ENCODE data around the gene MPPED1.

MPPED1 gene

DNA sequence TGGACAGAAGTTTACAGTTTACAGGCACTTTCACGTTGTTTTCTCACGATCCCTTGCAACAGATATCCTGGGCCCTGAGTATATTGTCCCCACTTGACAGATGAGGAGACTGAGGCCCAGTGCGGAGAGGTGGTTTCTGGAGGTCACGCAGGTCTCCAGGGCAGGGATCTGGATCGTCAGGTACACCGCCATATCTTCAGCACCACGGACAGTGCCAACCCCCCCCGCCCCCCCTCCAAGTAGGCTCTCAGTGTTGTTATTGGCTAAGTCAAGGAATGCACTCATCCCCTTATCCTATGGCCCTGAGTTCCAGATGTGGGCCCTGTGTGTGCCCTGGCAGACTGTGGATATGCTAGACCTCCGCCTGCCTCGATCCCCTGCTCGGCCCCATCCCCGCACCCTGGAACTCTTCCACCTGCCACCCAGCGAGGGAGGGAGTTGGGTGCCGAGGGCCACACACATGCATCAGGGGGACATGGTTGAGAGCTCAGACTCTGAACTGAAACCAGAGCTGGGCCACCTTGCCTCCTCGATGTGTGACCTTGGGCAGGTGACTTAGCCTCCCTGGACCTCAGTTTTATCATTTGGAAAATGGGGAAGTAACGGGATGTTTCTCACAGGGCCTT lies 37.5 kb downstream of the MPPED1 start:
- no peak for DNase-seq (ENCODE audit: low spot score)

DNA sequence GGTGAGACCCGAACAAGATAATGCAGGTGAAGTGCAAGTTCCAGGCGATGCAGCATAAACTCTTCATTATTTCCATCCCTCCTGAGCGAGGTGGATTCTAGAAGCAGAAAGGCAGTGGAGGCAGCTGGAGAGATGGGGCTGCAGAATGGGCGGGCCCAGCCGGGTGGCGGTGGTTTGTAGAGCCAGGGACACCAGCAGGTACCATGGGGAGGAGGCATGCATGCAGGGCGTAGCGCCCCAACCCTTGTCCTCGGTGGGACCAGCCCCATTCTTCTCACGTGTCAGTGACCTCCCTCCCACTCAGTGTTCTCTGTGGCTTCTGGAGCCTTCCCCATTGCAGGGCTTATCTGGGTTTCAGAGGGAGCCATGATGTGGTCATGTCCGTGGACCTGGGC lies 38.0 kb downstream of the MPPED1 start:
- no peak for DNase-seq (ENCODE audit: low spot score)

DNA sequence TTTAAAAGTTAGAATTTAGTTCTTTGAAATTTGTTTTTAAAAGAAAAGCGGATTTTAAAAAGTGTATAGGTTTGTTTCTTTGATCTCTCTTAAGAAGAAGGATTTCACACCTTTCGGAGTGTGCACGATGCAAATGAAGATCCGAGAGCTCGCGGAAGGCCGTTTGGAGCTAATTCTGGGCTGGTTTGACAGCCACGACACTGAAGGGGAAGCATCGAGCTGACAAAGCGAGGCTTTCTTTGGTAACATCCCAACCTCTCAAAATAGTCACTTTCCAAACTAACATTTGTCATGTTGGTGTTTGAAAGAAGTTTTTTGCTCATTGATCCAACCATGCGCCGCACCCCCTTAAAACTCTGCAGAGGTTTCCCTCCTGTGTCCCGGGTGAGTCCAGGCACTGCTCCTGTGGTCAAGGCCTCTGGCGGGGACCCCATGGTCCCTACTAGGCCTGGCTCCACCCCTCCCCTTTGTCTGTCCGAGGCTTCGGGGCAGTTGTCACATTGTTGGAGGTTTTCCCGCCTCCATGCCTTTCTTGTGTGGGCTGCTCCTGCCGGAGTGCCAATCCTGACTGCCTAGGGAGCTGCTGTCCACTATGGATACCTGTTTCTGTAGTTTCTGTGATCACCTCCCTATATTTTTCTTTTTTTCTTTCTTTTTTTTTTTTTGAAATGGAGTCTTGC lies 39.7 kb downstream of the MPPED1 start:
- DNase-seq (ENCODE audit: low spot score) = no peak

DNA sequence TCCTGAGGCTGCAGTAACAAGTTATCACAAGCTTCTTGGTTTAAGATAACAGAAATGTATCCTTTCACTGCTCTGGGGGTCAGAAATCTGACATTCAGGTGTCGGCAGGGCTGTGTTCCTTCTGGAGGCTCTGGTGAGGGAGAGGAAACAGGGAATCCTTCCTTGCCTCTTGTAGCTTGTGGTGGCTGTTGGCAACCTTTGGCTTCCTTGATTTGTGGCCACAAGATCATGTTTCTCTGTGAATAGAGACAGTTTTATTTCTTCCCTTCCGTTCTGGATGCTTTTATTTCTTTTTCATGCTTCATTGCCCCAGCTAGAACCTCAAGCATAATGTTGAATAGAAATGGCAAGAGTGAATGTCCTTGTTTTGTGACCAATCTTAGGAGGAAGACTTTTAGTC lies 44.0 kb downstream of the MPPED1 start:
- DNase-seq (ENCODE audit: low spot score) = no peak

DNA sequence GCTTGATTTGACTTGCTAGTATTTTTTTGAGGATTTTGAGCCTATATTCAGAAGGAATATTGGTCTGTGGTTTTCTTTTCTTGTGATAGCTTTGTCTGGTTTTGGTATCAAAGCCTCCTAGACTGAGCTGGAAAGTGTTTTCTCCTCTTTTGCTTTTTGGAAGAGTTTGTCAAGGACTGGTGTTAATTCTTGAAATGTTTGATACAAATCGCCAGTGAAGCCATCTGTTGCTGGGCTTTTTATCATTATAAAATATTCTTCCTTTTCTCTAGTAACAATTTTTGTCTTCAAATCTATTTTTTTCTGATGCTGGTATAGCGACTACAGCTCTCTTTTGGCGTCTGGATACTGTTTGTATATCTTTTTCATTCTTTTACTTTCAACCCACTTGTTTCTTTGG lies 45.2 kb downstream of the MPPED1 start:
- DNase-seq (ENCODE audit: low spot score) = no peak

DNA sequence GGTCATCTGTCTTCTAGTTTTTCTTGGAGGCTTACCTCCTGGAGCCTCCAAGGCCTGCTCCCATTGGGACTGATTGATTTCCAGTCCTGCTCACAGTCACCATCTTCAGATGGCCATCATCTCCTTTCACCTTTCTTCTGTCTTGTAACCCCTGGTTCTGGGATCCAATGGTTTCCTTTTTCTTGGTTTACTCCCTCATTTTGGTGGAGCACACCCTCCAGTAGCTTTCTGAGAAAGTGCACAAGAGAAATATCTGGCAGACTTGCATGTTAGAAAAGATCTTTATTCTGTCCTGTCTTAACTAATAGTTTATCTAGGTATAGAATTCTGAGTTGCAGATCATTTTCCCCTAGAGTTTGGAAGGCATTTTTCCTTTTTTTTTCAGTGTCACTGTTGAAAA lies 50.9 kb downstream of the MPPED1 start:
- DNase-seq (ENCODE audit: low spot score) = no peak

DNA sequence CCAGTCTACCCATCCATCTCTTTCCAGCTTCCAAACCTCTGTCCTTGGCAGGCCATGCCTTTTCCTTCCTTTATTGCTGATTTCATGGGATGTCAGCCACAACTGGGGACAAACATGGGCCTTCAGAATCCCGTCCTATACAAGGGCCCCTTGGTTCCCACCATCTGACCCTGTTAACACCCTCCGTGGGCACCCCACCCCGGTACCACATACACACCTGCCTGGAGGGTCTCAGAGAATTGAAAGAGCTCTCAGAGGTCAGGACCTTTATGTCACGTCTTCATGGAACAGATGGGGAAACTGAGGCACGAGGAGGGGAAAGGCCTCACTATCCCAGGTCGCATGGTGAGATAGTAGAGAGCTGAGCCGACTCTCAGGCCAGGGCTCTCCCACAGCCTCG lies 53.0 kb downstream of the MPPED1 start:
- no peak for DNase-seq (ENCODE audit: low spot score)

DNA sequence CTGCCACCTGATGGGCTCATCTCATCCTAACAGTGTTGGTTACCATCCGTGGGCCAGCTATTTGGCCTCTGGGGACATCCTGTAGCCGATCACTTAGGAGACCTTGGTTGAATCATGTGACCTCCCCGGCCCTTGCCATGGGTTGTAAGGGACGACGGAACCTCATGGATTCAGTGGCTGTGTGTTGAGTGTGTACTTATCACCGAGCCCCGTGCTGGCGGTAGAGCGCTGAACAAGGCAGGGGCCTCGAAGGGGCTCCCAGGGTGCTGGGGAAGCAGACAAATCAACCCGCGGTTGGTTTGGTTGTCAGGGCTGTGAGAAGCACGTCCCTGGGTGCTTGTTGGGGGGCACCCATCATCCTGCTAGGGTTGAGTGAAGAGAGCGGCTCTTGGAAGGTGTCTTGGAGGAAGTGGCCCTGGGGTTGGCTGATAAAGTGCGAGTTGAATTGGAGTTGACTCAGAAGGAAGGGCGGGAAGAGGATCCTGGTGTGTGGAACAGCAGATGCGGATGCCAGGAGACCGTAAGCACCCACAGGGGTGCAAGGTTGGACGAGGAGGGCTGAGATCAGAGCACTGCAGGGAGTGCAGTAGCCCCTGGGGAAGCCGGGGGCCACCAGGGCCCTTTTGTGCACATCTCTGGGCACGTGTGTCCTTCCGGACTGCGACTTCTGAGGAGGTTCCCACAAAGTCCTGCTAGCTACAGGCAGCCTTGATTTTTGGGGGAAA lies 53.6 kb downstream of the MPPED1 start:
- DNase-seq (ENCODE audit: low spot score) = no peak

DNA sequence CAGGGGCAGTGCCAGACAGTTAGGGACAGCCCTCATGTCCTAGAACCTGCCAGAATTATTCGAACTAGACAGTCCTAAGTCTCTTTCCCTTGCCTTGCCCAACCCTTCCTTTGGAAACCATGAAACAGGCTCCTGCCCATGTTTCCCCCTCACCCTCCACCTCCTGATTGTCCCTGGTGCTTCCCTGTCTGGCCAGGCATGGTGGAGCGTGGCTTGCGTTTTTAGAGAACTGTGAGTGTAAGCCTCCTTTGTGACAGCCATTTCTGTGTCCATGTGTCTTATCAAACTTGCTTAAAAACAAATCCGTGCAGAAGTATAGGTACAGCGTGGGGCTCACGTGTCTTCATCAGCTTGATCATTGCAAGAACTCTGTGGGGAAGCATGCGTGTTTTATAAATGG lies 54.9 kb downstream of the MPPED1 start:
- DNase-seq (ENCODE audit: low spot score) = no peak

DNA sequence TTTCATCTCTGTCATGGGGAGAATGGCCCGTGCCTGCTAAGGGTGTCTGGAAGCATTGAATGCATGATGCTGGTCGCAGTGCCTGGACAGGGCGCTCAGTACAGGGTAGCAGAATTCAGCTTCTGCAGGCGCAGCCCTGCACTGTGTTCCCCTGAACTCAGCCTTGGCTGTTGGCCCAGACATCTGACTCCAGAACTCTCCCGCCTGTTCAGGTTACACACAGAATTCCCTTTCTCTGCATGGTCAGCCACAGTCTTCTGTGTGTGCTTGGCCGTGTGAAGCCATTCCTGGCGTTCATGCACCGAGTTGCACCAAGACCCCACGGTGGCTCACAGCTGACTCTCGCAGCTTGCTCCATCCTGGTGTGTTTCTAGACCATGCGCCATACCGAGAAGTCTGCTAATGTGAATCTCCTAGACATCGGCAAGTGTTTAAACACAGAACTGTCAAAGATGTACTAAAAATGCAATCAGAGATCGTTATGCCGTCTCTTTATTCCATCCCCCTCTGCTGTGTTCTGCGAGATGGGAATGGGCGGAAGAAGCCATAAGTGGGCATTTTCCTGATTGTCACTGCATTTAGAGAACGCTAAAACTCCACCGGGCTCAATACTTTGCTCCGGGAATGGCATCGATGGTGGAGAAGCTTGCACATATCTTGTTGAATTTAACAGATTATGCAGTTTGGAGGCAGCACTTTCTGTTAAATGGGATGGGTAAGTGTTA lies 55.6 kb downstream of the MPPED1 start:
- peak; percentile 33 for DNase-seq (ENCODE audit: low spot score)

DNA sequence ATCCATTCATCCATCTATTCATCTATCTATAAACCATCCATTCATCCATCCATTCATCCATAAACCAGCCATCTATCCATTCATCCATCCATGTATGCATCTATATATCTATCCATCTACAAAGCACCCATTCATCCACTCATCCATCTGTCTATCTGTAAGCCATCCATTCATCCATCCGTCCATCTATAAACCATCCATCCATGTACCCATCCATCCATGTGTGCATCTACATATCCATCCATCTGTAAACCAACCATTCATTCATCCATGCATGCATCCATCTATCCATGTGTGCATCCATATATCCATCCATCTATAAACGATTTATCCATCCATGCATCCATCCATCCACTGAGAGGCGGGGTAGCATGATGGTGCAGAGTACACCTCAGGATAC lies 58.4 kb downstream of the MPPED1 start:
- DNase-seq (ENCODE audit: low spot score) = no peak

DNA sequence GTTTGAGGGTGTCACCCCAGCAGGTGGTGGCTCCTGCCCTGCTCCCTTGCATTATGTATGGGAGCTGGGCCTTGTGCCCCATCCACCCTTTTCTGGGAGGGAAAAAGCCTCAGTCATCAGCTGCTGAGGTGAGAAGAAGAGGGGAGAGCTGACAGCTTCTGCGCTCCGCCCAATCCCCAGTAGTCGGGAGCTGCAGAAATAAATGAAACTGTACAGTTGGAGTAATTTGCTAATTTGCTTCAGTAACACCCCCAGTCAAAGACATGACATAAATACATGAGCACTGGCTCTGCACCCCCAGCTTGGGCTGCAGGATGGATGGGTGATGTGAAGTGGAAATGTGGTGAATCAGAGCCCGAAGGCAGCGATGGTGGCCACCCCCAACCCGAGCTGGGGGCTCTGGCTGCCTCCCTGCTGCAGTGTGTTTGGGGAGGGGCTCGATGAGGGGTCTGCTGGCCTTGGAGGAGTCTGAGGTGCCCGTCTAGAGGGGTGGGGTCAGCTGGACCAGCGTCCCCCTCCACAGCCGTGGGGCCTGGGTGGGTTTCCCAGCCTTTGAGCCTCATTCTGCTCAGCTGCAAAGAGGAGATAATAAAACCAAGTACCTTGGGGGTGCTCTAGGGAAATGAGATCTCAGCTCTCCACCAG lies 59.2 kb downstream of the MPPED1 start:
- DNase-seq (ENCODE audit: low spot score) = peak; percentile 41

DNA sequence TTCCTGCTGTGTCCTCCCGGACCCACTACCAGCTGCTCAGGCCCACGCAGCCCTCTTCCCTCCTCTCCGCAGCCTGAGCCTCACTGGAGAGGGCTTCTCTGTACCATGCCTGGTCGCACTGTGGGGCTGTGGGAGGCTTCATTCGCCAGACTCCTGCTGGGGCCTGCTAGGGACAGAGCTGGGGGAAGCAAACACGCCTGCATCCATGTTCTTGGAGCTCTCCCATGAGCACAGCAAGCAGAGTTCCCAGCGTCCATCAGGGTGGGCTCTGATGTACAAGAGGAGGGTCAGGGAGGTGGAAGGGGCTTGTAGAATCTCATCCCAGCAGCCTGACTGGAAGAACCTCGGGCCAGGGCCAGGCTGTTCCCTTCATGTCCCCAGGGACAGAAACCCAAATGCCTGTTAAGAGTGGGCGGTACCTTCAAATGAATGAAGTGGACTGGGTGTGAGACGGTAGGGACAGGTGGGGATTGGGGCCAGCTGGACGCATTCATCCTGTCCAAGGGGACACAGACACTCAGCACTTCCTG lies 59.9 kb downstream of the MPPED1 start:
- DNase-seq (ENCODE audit: low spot score) = no peak

DNA sequence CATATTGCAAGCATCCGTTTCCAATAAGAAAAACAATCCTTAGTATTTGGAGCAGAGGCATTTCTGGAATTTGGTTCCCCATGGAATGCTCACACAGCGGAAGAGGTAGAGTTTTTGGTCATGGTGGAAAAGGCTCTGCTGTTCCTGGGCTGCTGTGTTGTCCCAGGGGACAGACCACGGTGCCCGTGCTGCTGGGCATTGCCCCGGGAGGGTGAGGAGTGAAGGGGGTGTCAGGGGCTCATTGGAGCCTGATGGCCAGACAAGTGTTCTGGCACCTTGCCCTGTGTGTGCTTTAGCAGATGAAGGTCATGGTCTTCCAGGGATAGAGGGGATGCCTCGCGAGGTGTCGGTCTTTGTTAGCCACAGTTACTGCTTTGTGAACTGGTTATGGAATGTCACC lies 61.2 kb downstream of the MPPED1 start:
- no peak for DNase-seq (ENCODE audit: low spot score)

DNA sequence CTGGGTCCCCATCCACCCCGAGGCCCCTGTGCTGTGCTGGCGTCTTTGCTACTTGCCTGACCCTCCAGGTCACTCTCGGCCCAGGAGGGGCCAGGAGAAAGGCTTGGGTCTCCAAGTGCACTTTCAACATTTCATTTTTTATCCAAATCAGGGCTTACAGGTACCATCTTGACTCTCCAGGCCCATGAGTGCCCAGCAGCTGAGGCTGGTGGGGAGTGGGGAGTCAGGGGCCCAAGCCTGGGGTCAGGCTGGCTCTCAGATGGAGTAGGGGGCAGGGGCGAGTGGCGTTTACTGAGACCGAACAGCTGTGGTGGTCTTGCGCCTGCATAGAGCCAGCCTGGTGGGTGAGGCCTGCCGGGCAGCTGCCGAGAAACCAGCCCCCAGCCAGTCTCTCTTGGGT lies 61.6 kb downstream of the MPPED1 start:
- no peak for DNase-seq (ENCODE audit: low spot score)

DNA sequence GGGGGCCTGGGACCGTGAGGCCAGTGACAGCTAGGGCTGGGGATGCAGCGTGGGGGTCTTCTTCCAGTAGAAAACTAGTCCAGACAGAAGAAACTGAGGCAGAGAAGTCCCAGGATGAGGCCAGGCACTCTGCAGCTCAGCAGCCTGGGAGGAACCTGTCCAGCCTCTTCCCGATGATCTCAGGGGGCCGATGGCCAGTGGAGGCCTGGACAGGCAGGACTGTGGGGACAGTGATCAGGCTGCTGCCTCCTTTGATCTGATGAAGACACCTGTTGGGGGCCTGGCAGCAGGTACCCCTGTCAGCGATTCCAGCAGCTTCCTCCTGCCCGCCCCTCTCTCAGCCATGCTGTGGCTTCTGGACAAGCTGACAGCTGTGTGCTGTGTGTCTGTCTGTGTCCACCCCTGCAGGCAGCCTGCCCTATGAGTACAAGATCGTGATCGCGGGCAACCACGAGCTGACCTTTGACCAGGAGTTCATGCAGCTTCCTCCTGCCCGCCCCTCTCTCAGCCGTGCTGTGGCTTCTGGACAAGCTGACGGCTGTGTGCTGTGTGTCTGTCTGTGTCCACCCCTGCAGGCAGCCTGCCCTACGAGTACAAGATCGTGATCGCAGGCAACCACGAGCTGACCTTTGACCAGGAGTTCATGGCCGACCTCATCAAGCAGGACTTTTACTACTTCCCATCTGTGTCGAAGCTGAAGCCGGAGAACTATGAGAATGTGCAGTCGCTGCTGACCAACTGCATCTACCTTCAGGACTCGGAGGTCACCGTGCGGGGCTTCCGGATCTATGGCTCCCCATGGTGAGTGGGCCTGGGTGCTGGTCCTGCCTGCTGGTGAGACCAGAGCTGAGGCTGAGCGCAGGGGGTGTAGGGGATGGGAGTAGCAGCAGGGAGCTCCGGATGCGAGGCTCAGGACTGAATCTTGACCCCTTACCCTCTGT lies 62.6 kb downstream of the MPPED1 start:
- no peak for DNase-seq (ENCODE audit: low spot score)

DNA sequence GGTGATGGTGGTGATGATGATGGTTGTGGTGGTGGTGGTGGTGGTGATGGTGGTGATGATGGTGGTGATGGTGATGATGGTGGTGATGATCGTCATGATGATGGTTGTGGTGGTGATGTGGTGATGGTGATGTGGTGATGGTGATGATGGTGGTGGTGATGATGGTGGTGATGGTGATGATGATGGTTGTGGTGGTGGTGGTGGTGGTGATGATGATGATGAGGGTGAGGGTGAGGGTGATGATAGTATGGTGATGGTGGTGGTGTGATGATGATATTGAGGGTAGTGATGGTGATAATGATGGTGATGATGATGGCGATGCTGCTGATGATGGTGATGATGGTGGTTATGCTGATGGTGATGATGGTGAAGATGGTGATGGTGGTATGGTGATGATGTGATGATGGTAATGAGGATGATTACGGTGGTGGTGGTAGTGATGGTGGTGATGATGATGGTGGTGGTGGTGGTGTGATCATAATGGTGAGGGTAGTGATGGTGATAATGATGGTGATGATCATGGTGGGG lies 63.8 kb downstream of the MPPED1 start:
- no peak for DNase-seq (ENCODE audit: low spot score)

DNA sequence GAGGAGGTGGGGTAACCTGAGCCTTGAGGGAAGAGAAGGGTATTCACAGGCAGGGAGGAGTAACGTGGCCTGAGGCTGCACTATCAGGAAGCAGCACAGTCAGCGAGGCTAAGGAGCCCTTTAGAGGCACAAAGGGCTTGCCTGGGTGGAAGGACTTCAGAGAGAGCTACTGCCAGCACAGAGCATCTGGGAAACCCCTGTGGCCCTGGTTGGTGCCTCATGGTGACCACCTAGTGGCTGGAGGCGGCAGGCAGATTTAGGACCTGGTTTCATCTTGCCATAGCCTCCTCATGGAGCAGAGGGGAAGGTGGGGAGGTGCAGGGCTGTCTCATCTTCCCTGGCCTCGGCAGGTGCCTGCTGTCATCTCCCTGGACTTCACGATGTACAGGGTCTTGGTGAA lies 64.5 kb downstream of the MPPED1 start:
- DNase-seq (ENCODE audit: low spot score) = no peak

DNA sequence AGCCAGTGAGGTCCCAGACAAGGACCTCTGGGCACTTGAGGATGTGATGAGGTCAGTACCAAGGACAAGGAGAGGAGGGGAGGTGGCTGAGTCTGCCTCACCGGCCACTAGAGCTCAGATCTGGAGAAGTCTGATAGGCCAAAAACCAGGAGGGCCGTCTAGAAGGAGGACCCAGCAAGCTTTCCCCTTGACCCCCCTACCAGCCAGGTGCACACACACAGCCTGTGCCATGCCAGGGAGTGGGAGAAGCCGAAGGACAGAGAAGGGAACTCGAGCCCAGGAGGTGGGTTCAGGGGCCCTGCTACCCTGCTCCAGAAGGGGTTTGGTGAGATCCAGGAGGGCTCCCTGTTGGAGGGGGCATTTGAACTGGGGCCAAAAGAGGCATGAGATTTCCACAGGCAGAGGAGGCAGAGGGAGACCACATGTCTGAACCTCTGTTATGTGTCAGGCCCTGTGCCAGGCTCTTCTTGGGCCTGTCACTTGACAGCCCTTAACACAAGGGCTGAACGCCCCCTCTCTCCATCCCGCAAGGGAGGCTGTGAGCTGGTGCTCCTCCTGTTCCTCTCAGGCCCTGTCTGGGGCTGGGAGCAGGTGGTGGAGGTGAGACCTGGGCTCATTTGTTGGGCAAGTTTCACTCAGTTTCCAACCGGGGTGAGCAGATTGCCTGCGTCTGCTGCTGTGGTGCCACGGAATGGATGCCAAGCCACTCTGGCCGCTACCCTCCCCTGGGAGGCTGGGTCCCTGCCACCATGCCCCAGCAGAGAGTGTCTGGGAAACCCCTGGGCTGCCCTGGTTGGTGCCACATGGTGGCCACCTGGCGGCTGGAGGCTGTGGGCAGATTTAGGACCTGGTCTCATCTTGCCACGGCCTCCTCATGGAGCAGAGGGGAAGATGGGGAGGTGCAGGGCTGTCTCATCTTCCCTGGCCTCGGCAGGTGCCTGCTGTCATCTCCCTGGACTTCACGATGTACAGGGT lies 65.2 kb downstream of the MPPED1 start:
- no peak for DNase-seq (ENCODE audit: low spot score)

Measured in Ammon's horn (tissue), 1 donor.